ENCODE measurements around the gene GRID1. TPM values are rescaled to one million over a fixed set of nuclear protein-coding genes. Genes with fewer than 3 reads are reported as not detected.

GRID1 gene
- total and polyA plus RNA-seq, 10 of the 15 experiments (the other 5 are each of a cell fraction or from before 2014, with no cell fraction given), result 0.04 to 0.62 (median 0.08) TPM; not detected in 5

DNA sequence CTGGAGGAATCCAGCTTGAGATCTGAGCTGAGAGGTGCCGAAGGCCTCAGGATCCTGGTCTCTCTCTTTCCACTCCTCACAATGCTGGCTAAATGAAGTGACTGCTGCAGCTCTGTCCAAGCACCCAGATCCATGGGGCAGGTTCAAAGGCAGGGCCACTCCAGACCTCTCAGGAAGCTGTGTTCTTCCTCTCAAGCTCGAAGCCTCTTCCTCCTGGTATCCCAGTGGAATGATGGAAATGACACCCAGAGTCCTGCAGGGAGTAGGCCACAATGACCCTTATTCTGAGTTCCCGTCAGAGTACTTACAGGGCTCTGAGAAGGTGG lies 574.1 kb downstream of the GRID1 start:
- DNase-seq (ENCODE audit: low read depth, low spot score), result no peak
- intact Hi-C loops (cut with micrococcal nuclease; ENCODE audit: unreplicated experiment) (loop anchor here (10.0 kb wide), 1 partner anchor 562 kb away; no protein-coding TSS in a partner anchor), in situ Hi-C loops (cut with MboI) (no loop called here)
- SMC1A ChIA-PET (ENCODE audit: uncharacterized antibody, unreplicated experiment), result interaction anchor here (1.1 kb wide), 1 partner anchor 53 kb away, joined by 3 read pairs; no protein-coding TSS in a partner anchor
- H3K4me3 ChIP-seq, result no peak overlapping the region
- no peak overlapping the region for H3K4me2 ChIP-seq (ENCODE audit: control insufficient read depth, insufficient read depth)
- no peak for FAIRE-seq
- no peak overlapping the region for H2AFZ ChIP-seq (ENCODE audit: control insufficient read depth, low read depth, low read length)
- no peak overlapping the region for H3K27ac ChIP-seq (ENCODE audit: control insufficient read depth, insufficient read depth)
- no peak overlapping the region for H3K9ac ChIP-seq (ENCODE audit: control insufficient read depth, insufficient read depth, low read length)
- no peaks in the 10 kb centered on the region for H4K20me1 ChIP-seq (ENCODE audit: control insufficient read depth, insufficient read depth)
- ATAC-seq, result no peak
- RAD21 ChIA-PET (ENCODE audit: unreplicated experiment), result no interaction called here
- no peaks in the 10 kb centered on the region for H3K4me1 ChIP-seq (ENCODE audit: control insufficient read depth, insufficient read depth, low read length)
- CTCF ChIA-PET, result no interaction called here
- no peaks in the 10 kb centered on the region for H3K79me2 ChIP-seq (ENCODE audit: control insufficient read depth, insufficient read depth, low read length)
- H3K9me3 ChIP-seq (replicated peaks; ENCODE audit: control insufficient read depth, insufficient read depth, low read length), result no peaks in the 10 kb centered on the region
- no TSS peak for BruUV-seq (replicated peaks)
- WGBS (ENCODE audit: insufficient coverage, insufficient replicate concordance, low lambda C conversion rate, missing lambda C conversion rate), result 29% methylated on average over 3 of the region's 3 CpGs
- POLR2A ChIA-PET, result no interaction called here
- no peaks in the 10 kb centered on the region for H3K36me3 ChIP-seq (ENCODE audit: control insufficient read depth in 2 of 2, insufficient read depth in 2 of 2, low read length in 1 of 2)
- H3K27me3 ChIP-seq (replicated peaks in 1 of 2; ENCODE audit: control insufficient read depth in 2 of 2, insufficient read depth in 2 of 2, low read length in 1 of 2), result no peaks in the 10 kb centered on the region
- TF ChIP-seq JUND (IDR thresholded peaks at IDR 0.05; ENCODE audit: low read depth, low read length) (no peak), ZNF207 (IDR thresholded peaks at IDR 0.05; ENCODE audit: borderline replicate concordance) (no peak)
- TF ChIP-seq, protein P1, sequence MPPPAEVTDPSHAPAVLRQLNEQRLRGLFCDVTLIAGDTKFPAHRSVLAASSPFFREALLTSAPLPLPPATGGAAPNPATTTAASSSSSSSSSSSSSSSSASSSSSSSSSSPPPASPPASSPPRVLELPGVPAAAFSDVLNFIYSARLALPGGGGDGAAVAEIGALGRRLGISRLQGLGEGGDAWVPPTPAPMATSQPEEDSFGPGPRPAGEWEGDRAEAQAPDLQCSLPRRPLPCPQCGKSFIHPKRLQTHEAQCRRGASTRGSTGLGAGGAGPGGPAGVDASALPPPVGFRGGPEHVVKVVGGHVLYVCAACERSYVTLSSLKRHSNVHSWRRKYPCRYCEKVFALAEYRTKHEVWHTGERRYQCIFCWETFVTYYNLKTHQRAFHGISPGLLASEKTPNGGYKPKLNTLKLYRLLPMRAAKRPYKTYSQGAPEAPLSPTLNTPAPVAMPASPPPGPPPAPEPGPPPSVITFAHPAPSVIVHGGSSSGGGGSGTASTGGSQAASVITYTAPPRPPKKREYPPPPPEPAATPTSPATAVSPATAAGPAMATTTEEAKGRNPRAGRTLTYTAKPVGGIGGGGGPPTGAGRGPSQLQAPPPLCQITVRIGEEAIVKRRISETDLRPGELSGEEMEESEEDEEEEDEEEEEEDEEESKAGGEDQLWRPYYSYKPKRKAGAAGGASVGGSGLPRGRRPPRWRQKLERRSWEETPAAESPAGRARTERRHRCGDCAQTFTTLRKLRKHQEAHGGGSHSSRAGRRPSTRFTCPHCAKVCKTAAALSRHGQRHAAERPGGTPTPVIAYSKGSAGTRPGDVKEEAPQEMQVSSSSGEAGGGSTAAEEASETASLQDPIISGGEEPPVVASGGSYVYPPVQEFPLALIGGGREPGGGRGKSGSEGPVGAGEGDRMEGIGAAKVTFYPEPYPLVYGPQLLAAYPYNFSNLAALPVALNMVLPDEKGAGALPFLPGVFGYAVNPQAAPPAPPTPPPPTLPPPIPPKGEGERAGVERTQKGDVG (CRISPR knock-in tag; IDR thresholded peaks at IDR 0.05), result no peak
- TF ChIP-seq, protein P2, sequence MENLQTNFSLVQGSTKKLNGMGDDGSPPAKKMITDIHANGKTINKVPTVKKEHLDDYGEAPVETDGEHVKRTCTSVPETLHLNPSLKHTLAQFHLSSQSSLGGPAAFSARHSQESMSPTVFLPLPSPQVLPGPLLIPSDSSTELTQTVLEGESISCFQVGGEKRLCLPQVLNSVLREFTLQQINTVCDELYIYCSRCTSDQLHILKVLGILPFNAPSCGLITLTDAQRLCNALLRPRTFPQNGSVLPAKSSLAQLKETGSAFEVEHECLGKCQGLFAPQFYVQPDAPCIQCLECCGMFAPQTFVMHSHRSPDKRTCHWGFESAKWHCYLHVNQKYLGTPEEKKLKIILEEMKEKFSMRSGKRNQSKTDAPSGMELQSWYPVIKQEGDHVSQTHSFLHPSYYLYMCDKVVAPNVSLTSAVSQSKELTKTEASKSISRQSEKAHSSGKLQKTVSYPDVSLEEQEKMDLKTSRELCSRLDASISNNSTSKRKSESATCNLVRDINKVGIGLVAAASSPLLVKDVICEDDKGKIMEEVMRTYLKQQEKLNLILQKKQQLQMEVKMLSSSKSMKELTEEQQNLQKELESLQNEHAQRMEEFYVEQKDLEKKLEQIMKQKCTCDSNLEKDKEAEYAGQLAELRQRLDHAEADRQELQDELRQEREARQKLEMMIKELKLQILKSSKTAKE (IDR thresholded peaks at IDR 0.05; ENCODE audit: low read depth, poor library complexity, severe bottlenecking), result no peak
